ENCODE results near the gene MMS19. TPM values are rescaled to one million over a fixed set of nuclear protein-coding genes. Genes with fewer than 3 reads are reported as not detected.
A peak's percentile ranks its signal among the peaks of the same experiment; 100 is the strongest.
"Not testable (repeated sequence)": the region's sequence is repeated elsewhere in the genome, so short reads cannot be mapped to it uniquely, and the experiment has no call there.

MMS19 gene
- polyA plus RNA-seq, 2 donors: 37.8 to 45.1 TPM

DNA sequence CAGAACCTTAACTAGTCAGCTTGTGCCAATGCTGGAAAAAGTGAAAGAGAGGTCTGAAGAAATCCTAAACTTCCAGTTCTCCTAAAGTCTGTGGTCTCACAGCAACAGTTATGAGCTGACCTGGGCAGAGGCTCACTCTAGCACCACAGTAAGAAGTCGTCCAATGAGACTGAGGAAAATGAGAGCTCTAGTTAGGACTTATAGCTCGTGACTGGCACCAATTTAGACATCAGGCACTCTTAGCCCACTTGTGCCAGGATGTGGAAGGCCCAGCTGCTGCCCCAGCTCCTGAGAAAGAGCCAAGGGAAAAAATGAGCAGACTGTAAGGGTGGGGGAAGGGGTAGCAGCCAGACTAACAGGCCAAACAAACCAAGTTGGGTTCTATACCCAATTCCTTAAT, 7.6 kb downstream of the MMS19 start:
- Histone ChIP-seq H3K27ac (ENCODE audit: low read depth in 2 of 2, low read length in 1 of 2) (no peak overlapping the region), H3K4me1 (ENCODE audit: control insufficient read depth in 2 of 2, insufficient read depth in 2 of 2, low read length in 1 of 2) (peaks cover 0 to 4% of the 10 kb centered on the region in 2 donors), H3K36me3 (ENCODE audit: control insufficient read depth in 2 of 2, insufficient read depth in 2 of 2, low read length in 1 of 2) (no peaks in the 10 kb centered on the region), H3K27me3 (ENCODE audit: control insufficient read depth in 1 of 2, insufficient read depth in 2 of 2, low read length in 2 of 2) (no peaks in the 10 kb centered on the region), H3K4me3 (ENCODE audit: low read depth in 1 of 2, low read length in 2 of 2) (no peak overlapping the region), H3K9me3 (ENCODE audit: control insufficient read depth in 2 of 2, insufficient read depth in 1 of 2, low read depth in 1 of 2, low read length in 1 of 2) (no peaks in the 10 kb centered on the region)
- 45 to 64% methylated on average over 2 of the region's 2 CpGs for WGBS, 2 donors

DNA sequence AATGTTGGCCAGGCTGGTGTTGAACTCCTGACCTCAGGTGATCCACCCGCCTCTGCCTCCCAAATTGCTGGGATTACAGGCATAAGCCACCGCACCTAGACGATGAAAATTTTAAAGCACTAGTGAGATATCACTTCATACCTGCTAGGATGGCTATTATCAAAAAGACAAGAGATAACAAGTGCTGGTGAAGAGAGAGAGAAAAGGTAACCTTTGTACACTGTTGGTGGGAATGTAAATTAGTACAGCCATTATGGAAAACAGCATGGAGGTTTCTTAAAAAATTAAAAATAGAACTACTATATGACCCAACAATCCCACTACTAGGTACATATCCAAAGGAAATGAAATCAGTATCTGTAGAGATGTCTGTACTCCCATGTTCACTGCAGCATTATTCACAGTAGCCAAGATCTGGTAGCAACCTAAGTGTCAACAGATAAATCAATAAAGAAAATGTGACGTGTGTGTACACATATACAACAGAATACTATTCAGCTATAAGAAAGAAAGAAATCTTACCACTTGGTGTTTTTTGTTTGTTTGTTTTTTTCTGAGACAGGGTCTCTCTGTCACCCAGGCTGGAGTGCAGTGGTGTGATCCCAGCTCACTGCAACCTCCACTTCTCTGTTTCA, 12.5 kb downstream of the MMS19 start:
- no peak overlapping the region for H3K27ac ChIP-seq (ENCODE audit: low read depth in 2 of 2, low read length in 1 of 2)
- H3K4me1 ChIP-seq (ENCODE audit: control insufficient read depth in 2 of 2, insufficient read depth in 2 of 2, low read length in 1 of 2): peaks cover 0 to under 1% of the 10 kb centered on the region in 2 donors
- H3K4me3 ChIP-seq (ENCODE audit: low read depth in 1 of 2, low read length in 2 of 2): no peak overlapping the region
- H3K36me3 ChIP-seq (ENCODE audit: control insufficient read depth in 2 of 2, insufficient read depth in 2 of 2, low read length in 1 of 2): peaks cover 0 to under 1% of the 10 kb centered on the region in 2 donors
- H3K27me3 ChIP-seq (ENCODE audit: control insufficient read depth in 1 of 2, insufficient read depth in 2 of 2, low read length in 2 of 2): no peaks in the 10 kb centered on the region
- H3K9me3 ChIP-seq (ENCODE audit: control insufficient read depth in 2 of 2, insufficient read depth in 1 of 2, low read depth in 1 of 2, low read length in 1 of 2): no peaks in the 10 kb centered on the region
- 92 to 94% methylated on average over 4 of the region's 4 CpGs for WGBS, 2 donors

DNA sequence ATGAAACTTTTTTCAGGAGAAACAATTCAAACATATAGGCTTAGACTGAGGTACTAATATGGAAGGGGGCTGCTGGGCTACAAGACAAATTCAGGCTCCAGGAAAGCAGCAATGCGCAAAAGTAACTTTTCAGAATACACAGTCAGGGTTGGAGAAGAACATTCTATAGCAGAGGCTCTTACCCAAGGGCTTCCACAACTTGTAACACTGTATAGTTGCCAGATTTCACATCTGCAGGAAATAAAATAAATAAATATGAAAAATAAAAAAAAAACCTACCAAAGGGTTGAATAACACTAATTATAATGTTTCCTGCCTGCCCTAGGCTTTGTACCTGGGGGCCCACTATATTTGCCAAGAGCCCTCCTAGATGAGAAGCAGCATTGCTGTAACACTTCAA, 14.3 kb downstream of the MMS19 start:
- Histone ChIP-seq H3K36me3 (ENCODE audit: control insufficient read depth in 2 of 2, insufficient read depth in 2 of 2, low read length in 1 of 2) (peaks cover 0 to 7% of the 10 kb centered on the region in 2 donors), H3K4me1 (ENCODE audit: control insufficient read depth in 2 of 2, insufficient read depth in 2 of 2, low read length in 1 of 2) (peaks cover 0 to 4% of the 10 kb centered on the region in 2 donors), H3K27ac (ENCODE audit: low read depth in 2 of 2, low read length in 1 of 2) (peak overlapping the region in 1 of 2 donors; percentile 22), H3K27me3 (ENCODE audit: control insufficient read depth in 1 of 2, insufficient read depth in 2 of 2, low read length in 2 of 2) (no peaks in the 10 kb centered on the region), H3K9me3 (ENCODE audit: control insufficient read depth in 2 of 2, insufficient read depth in 1 of 2, low read depth in 1 of 2, low read length in 1 of 2) (no peaks in the 10 kb centered on the region), H3K4me3 (ENCODE audit: low read depth in 1 of 2, low read length in 2 of 2) (no peak overlapping the region)
- WGBS, 2 donors: 88 to 93% methylated on average over 1 of the region's 1 CpG

DNA sequence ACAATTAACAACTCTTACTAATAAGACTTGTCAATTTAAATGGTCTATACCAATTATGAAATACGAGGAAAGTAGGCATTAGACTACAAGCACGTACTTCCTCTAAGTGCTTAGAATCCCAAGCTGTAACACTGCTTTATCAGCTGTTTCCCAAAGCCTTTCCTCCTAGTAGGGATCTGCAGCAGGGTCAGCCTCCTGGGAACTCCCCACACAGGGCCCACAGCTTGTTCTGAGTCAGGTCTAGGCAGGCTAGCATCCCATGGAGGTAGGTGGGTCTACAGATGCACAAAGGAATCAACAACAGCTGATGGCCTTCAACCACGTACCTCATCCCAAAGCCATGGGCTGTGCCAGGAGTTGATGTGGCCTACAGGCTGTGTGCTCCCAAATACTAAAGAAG, 14.7 kb downstream of the MMS19 start:
- H3K27ac ChIP-seq (ENCODE audit: low read depth in 2 of 2, low read length in 1 of 2): peak overlapping the region in 1 of 2 donors; percentile 22
- WGBS, 2 donors: 66 to 73% methylated on average over 3 of the region's 3 CpGs
- H3K4me1 ChIP-seq (ENCODE audit: control insufficient read depth in 2 of 2, insufficient read depth in 2 of 2, low read length in 1 of 2): peaks cover 0 to 4% of the 10 kb centered on the region in 2 donors
- no peaks in the 10 kb centered on the region for H3K27me3 ChIP-seq (ENCODE audit: control insufficient read depth in 1 of 2, insufficient read depth in 2 of 2, low read length in 2 of 2)
- peaks cover 0 to 7% of the 10 kb centered on the region in 2 donors for H3K36me3 ChIP-seq (ENCODE audit: control insufficient read depth in 2 of 2, insufficient read depth in 2 of 2, low read length in 1 of 2)
- no peaks in the 10 kb centered on the region for H3K9me3 ChIP-seq (ENCODE audit: control insufficient read depth in 2 of 2, insufficient read depth in 1 of 2, low read depth in 1 of 2, low read length in 1 of 2)
- H3K4me3 ChIP-seq (ENCODE audit: low read depth in 1 of 2, low read length in 2 of 2): no peak overlapping the region

DNA sequence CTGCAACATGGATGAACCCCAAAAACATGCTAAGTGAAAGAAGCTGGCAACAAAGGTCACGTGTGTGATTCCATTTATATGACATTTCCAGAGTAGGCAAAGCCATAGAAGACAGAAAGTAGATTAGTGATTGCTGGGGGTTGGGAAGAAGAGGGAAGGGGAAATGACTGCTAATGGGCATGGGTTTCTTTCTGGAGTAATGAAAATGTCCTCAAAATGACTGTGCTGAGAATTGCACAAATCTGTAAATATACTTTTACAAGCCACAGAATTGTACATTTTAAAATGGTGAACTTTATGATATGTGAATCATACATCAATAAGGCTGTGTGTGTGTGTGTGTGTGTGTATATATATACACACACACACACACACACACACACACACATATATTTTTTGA, 15.8 kb downstream of the MMS19 start:
- H3K36me3 ChIP-seq (ENCODE audit: control insufficient read depth in 2 of 2, insufficient read depth in 2 of 2, low read length in 1 of 2): peaks cover under 1 to 14% of the 10 kb centered on the region in 2 donors
- 90 to 92% methylated on average over 1 of the region's 1 CpG for WGBS, 2 donors

DNA sequence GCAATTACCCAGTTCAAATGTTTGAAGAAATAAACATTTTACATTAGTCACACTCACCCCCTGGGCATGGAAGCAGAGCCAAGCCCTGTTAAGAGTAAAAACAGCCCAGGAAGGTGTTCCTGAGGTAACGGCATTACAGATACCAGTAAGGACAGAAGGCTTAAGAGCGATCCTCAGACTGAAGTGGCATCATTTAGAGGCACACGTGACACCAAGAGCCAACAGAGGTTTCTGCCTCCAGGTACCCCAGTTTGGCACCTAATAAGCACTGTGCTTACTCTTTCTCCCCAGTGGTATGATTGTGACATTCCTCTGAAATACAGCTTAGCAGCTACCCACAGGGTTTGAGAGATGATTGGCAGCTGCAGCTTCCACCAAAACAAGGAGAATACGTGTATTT, 17.2 kb downstream of the MMS19 start:
- no peak overlapping the region for H3K27ac ChIP-seq (ENCODE audit: low read depth in 2 of 2, low read length in 1 of 2)
- WGBS, 2 donors: 60 to 75% methylated on average over 4 of the region's 4 CpGs

More for the DNA sequence above, 15.8 kb downstream of the MMS19 start:
- H3K27me3 ChIP-seq (ENCODE audit: control insufficient read depth in 1 of 2, insufficient read depth in 2 of 2, low read length in 2 of 2): no peaks in the 10 kb centered on the region
- H3K4me1 ChIP-seq (ENCODE audit: control insufficient read depth in 2 of 2, insufficient read depth in 2 of 2, low read length in 1 of 2): peaks cover 0 to 4% of the 10 kb centered on the region in 2 donors
- H3K27ac ChIP-seq (ENCODE audit: low read depth in 2 of 2, low read length in 1 of 2): no peak overlapping the region
- H3K9me3 ChIP-seq (ENCODE audit: control insufficient read depth in 2 of 2, insufficient read depth in 1 of 2, low read depth in 1 of 2, low read length in 1 of 2): no peaks in the 10 kb centered on the region
- no peak overlapping the region for H3K4me3 ChIP-seq (ENCODE audit: low read depth in 1 of 2, low read length in 2 of 2)

DNA sequence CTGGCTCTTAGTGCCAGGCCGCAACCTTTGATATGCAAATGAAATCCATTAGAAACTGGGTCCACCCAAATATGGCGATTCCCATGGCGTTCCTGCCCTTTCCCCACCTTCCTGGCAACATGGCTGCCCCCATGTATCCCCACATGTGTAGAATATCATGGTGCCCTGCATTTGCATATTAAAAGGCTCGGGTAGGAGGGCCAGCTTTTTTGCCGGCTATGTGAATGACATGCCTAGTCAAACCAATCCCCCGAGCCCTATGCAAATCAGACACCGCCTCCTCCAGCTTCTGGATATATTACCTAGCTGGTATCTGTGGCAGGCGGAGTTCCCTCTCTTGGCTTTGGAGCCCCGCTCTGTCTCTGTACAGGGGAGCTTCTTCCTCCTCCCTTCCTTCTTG, 18.3 kb downstream of the MMS19 start:
- Histone ChIP-seq H3K27ac (ENCODE audit: low read depth in 2 of 2, low read length in 1 of 2) (no peak overlapping the region), H3K27me3 (ENCODE audit: control insufficient read depth in 1 of 2, insufficient read depth in 2 of 2, low read length in 2 of 2) (no peaks in the 10 kb centered on the region), H3K4me1 (ENCODE audit: control insufficient read depth in 2 of 2, insufficient read depth in 2 of 2, low read length in 1 of 2) (peaks cover 0 to 4% of the 10 kb centered on the region in 2 donors), H3K36me3 (ENCODE audit: control insufficient read depth in 2 of 2, insufficient read depth in 2 of 2, low read length in 1 of 2) (peaks cover 16 to 21% of the 10 kb centered on the region in 2 donors), H3K9me3 (ENCODE audit: control insufficient read depth in 2 of 2, insufficient read depth in 1 of 2, low read depth in 1 of 2, low read length in 1 of 2) (no peaks in the 10 kb centered on the region), H3K4me3 (ENCODE audit: low read depth in 1 of 2, low read length in 2 of 2) (no peak overlapping the region)
- 77 to 78% methylated on average over 9 of the region's 9 CpGs for WGBS, 2 donors

More for the DNA sequence above, 17.2 kb downstream of the MMS19 start:
- Histone ChIP-seq H3K27me3 (ENCODE audit: control insufficient read depth in 1 of 2, insufficient read depth in 2 of 2, low read length in 2 of 2) (no peaks in the 10 kb centered on the region), H3K4me3 (ENCODE audit: low read depth in 1 of 2, low read length in 2 of 2) (no peak overlapping the region), H3K9me3 (ENCODE audit: control insufficient read depth in 2 of 2, insufficient read depth in 1 of 2, low read depth in 1 of 2, low read length in 1 of 2) (no peaks in the 10 kb centered on the region), H3K36me3 (ENCODE audit: control insufficient read depth in 2 of 2, insufficient read depth in 2 of 2, low read length in 1 of 2) (peaks cover 13 to 21% of the 10 kb centered on the region in 2 donors), H3K4me1 (ENCODE audit: control insufficient read depth in 2 of 2, insufficient read depth in 2 of 2, low read length in 1 of 2) (peaks cover 0 to 4% of the 10 kb centered on the region in 2 donors)

DNA sequence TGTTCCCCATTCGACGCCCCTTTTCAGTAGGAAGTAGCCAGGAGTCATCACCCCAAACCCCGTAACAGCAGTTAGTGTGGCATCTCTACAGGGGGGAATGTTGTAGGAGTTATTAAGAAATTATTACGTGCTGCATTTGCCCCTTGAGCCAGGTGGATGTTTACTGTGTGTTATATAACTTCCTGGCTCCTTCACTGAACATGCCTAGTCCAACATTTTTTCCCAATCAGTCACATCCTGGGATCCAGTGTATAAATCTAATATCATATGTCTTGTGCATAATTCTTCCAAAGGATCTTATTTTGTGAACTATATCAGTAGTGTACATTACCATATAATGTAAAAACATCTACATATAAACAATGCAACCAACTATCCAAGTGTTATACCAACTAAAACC, 18.8 kb downstream of the MMS19 start:
- not testable (repeated sequence) for H3K9me3 ChIP-seq (ENCODE audit: control insufficient read depth in 2 of 2, insufficient read depth in 1 of 2, low read depth in 1 of 2, low read length in 1 of 2); H3K27ac ChIP-seq (ENCODE audit: low read depth in 2 of 2, low read length in 1 of 2); H3K4me1 ChIP-seq (ENCODE audit: control insufficient read depth in 2 of 2, insufficient read depth in 2 of 2, low read length in 1 of 2); H3K4me3 ChIP-seq (ENCODE audit: low read depth in 1 of 2, low read length in 2 of 2); H3K27me3 ChIP-seq (ENCODE audit: control insufficient read depth in 1 of 2, insufficient read depth in 2 of 2, low read length in 2 of 2)
- 79 to 82% methylated on average over 4 of the region's 4 CpGs for WGBS, 2 donors
- H3K36me3 ChIP-seq (ENCODE audit: control insufficient read depth in 2 of 2, insufficient read depth in 2 of 2, low read length in 1 of 2): peaks cover 16 to 21% of the 10 kb centered on the region in 2 donors

DNA sequence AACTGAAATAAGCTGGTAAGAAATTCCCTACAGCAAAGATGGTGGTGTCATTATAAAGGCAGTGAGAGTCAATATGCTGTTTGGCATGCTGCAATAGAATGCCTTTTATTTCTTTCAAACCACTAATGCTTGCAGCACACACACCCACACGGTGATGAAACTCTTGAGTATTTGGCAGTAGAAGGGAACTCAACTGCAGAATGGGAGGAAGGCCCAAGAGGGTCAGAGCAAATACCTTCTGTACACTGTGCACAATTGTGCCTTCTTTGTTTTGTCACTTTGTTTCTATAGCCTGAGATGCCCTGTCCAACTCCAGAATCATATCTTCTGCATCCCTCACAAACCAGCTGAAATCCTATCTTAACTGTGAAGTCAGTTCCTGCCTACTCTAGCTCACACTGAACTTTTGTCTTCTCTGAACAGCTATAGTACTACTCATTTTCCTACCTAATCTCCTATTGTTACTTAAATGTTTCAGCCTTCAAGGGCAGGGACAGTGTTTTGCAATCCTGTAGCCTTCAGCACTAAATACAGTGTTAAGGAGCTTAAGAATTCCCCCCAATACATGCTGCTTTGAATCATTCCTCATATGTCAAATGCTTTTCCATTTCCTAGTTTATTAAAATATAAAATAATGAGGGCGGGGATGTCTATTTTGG, 22.2 kb downstream of the MMS19 start:
- Histone ChIP-seq H3K4me1 (ENCODE audit: control insufficient read depth in 2 of 2, insufficient read depth in 2 of 2, low read length in 1 of 2) (peaks cover 0 to 4% of the 10 kb centered on the region in 2 donors), H3K36me3 (ENCODE audit: control insufficient read depth in 2 of 2, insufficient read depth in 2 of 2, low read length in 1 of 2) (peaks cover 16 to 29% of the 10 kb centered on the region in 2 donors), H3K4me3 (ENCODE audit: low read depth in 1 of 2, low read length in 2 of 2) (no peak overlapping the region), H3K9me3 (ENCODE audit: control insufficient read depth in 2 of 2, insufficient read depth in 1 of 2, low read depth in 1 of 2, low read length in 1 of 2) (no peaks in the 10 kb centered on the region), H3K27me3 (ENCODE audit: control insufficient read depth in 1 of 2, insufficient read depth in 2 of 2, low read length in 2 of 2) (no peaks in the 10 kb centered on the region), H3K27ac (ENCODE audit: low read depth in 2 of 2, low read length in 1 of 2) (peak overlapping the region in 1 of 2 donors; percentile 27)
- WGBS, 2 donors: 62 to 70% methylated on average over 2 of the region's 2 CpGs

DNA sequence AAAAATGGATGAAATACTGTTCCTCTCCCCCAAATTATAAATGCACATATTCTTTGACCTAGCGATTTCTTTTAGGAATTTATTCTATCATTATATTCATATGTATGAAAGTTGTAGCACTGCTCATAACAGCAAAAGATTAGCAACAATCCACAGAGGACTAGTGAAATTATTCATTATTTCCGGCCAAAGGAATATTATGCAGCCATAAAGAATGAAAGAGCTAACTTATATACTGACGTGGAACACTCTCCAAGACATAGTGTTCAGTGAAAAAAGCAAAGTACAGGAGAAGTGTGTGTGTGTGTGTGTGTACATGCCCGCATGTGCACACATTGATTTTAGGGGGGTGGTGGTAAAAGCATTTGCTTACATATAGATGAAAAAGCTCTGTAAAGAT, 23.3 kb downstream of the MMS19 start:
- Histone ChIP-seq H3K9me3 (ENCODE audit: control insufficient read depth in 2 of 2, insufficient read depth in 1 of 2, low read depth in 1 of 2, low read length in 1 of 2) (no peaks in the 10 kb centered on the region), H3K36me3 (ENCODE audit: control insufficient read depth in 2 of 2, insufficient read depth in 2 of 2, low read length in 1 of 2) (peaks cover 21 to 31% of the 10 kb centered on the region in 2 donors), H3K27ac (ENCODE audit: low read depth in 2 of 2, low read length in 1 of 2) (no peak overlapping the region), H3K27me3 (ENCODE audit: control insufficient read depth in 1 of 2, insufficient read depth in 2 of 2, low read length in 2 of 2) (no peaks in the 10 kb centered on the region), H3K4me3 (ENCODE audit: low read depth in 1 of 2, low read length in 2 of 2) (no peak overlapping the region), H3K4me1 (ENCODE audit: control insufficient read depth in 2 of 2, insufficient read depth in 2 of 2, low read length in 1 of 2) (no peaks in the 10 kb centered on the region)
- WGBS, 2 donors: 97 to 98% methylated on average over 4 of the region's 4 CpGs

Measured in esophagus (tissue), 2 donors.